8988T (cell line): Measurements from ENCODE around the gene AGO1.
"Not testable (repeated sequence)": the region's sequence is repeated elsewhere in the genome, so short reads cannot be mapped to it uniquely, and the experiment has no call there.

Source experiments
- DNase-seq: peaks from one replicate; pipeline ENCODE4 v3.0.0; 2011

The AGO1 gene

GRCh38 chr1:35925741-35926140, 42.7 kb downstream of the AGO1 start:
- no peak for DNase-seq

- DNase-seq = no peak
These were observed 44.5 kb downstream of the AGO1 start for GRCh38 chr1:35927472-35927871.

- no peak for DNase-seq
These were observed 47.0 kb downstream of the AGO1 start for GRCh38 chr1:35929730-35930592.

- peak; percentile 60 for DNase-seq
These were observed 47.8 kb downstream of the AGO1 start, which contains the start of gene AGO3 for GRCh38 chr1:35930593-35931445. AGO3 (plus strand) TSS chr1:35931105; CDS start chr1:35931427, 322 bp downstream.

GRCh38 chr1:35931446-35932157, 48.6 kb downstream of the AGO1 start:
- no peak for DNase-seq

GRCh38 chr1:35932158-35932636, 49.2 kb downstream of the AGO1 start:
- no peak for DNase-seq

GRCh38 chr1:35932941-35933340, 49.9 kb downstream of the AGO1 start:
- DNase-seq = no peak

- no peak for DNase-seq
These were observed 52.7 kb downstream of the AGO1 start for GRCh38 chr1:35935442-35936388.

GRCh38 chr1:35936838-35937237, 53.8 kb downstream of the AGO1 start:
- no peak for DNase-seq

- no peak for DNase-seq
These were observed 56.5 kb downstream of the AGO1 start for GRCh38 chr1:35939484-35939883.

GRCh38 chr1:35945327-35945726, 62.3 kb downstream of the AGO1 start:
- no peak for DNase-seq

GRCh38 chr1:35947547-35947946, 64.5 kb downstream of the AGO1 start:
- DNase-seq = no peak

GRCh38 chr1:35958558-35958957, 75.5 kb downstream of the AGO1 start:
- no peak for DNase-seq

GRCh38 chr1:35959304-35959703, 76.3 kb downstream of the AGO1 start:
- no peak for DNase-seq

- no peak for DNase-seq
These were observed 79.9 kb downstream of the AGO1 start for GRCh38 chr1:35962952-35963351.

GRCh38 chr1:35964277-35964676, 81.3 kb downstream of the AGO1 start:
- not testable (repeated sequence) for DNase-seq

- DNase-seq = no peak
These were observed 85.4 kb downstream of the AGO1 start for GRCh38 chr1:35968396-35968795.

GRCh38 chr1:35971601-35972000, 88.6 kb downstream of the AGO1 start:
- DNase-seq = no peak

GRCh38 chr1:35972631-35973030, 89.6 kb downstream of the AGO1 start:
- DNase-seq = not testable (repeated sequence)

- DNase-seq = no peak
These were observed 97.1 kb downstream of the AGO1 start for GRCh38 chr1:35980090-35980489.
